Chondrocyte (in vitro differentiated cells): Measurements from ENCODE around the gene POTEB. TPM values are rescaled to one million over a fixed set of nuclear protein-coding genes. Genes with fewer than 3 reads are reported as not detected.
"Not testable (repeated sequence)": the region's sequence is repeated elsewhere in the genome, so short reads cannot be mapped to it uniquely, and the experiment has no call there.

Source experiments
- DNase-seq: peaks from one replicate; pipeline ENCODE4 v3.0.0; 2021; ENCODE audit warnings: mixed read lengths, low spot score
- H3K27ac Mint-ChIP-seq: one replicate; pipeline ENCODE4 v1.8.0; 2021; ENCODE audit warnings: mild to moderate bottlenecking, moderate library complexity, mixed read lengths; ENCODE audit not compliant: unreplicated experiment
- H3K27me3 Mint-ChIP-seq: 2 replicates; pipeline ENCODE4 v1.8.0; 2021; ENCODE audit warnings: low read depth, mixed read lengths
- H3K36me3 Mint-ChIP-seq: 2 replicates; pipeline ENCODE4 v1.8.0; 2021; ENCODE audit warnings: low read depth, mixed read lengths
- H3K4me1 Mint-ChIP-seq: 2 replicates; pipeline ENCODE4 v1.8.0; 2021; ENCODE audit warnings: low read depth, mild to moderate bottlenecking, mixed read lengths
- H3K4me3 Mint-ChIP-seq: one replicate; pipeline ENCODE4 v1.8.0; 2021; ENCODE audit warnings: mild to moderate bottlenecking, moderate library complexity, mixed read lengths; ENCODE audit not compliant: unreplicated experiment
- H3K9me3 Mint-ChIP-seq: 2 replicates; pipeline ENCODE4 v1.8.0; 2021; ENCODE audit warnings: low read depth, mixed read lengths
- long read RNA-seq: library from polyadenylated mRNA; stranded (forward); transcript quantifications from one replicate; pipeline ENCODE4 v2.0.0, GENCODE V29; 2021
- microRNA-seq: library from miRNA; unstranded; fragments of <30 nt; microRNA quantifications from one replicate; pipeline ENCODE4 v1.2.0, GENCODE V29; 2020; ENCODE audit warnings: borderline number of aligned reads
- total RNA-seq: library from RNA; stranded (reverse); gene quantifications from 3 replicates; pipeline ENCODE4 v1.2.1, GENCODE V29; 2021

Gene POTEB
- total RNA-seq: not detected in 3 replicates
- long read RNA-seq: 0 reads

DNA sequence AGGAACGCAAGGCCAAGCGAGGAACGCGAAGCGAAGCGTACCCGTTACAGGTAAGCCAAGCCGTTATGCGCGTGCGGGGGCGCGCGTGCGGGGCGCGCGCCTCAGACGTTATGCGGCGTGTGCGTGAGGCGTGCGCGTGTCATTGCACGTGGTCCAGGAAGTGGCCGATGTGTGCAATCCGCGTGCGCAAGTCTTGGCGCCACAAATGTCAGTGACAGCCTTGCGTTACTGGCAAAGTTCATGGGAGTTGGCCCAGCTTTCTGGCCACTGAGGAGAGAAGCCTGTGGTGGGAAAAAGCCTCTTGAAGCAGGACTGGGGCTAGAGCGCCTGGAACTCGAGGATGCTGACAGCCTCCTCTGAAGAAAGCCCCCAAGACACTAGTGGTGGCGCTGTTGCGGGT is at the start of gene POTEB:
TSS of gene POTEB (minus strand) at position 101 of the 400 bp plus-strand sequence. CDS start 489 bp downstream, outside the sequence.
- not testable (repeated sequence) for H3K36me3 Mint-ChIP-seq, H3K4me1 Mint-ChIP-seq, H3K9me3 Mint-ChIP-seq, H3K27me3 Mint-ChIP-seq, DNase-seq, H3K4me3 Mint-ChIP-seq, H3K27ac Mint-ChIP-seq

DNA sequence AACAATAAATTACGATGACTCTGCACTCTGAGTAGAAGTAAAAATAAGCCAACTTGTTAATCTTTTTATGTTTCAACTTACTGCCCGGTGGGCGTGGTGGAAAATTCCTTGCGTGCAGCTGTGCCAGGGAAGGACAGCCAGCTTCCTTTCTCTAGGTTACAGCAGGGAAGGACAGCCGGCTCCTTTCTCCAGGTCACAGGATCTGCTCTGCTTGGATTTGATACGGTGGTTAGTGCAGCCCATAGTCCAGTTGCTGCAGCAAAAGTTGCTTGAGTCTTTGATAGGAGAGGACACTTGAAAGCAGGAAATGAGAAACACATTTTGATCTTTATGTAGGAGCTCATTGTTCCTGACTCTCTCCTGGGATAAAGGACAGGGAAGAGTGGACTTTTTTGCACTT is 13.4 kb upstream of the POTEB start:
- H3K27ac Mint-ChIP-seq, DNase-seq, H3K4me3 Mint-ChIP-seq, H3K36me3 Mint-ChIP-seq, H3K9me3 Mint-ChIP-seq, H3K27me3 Mint-ChIP-seq, H3K4me1 Mint-ChIP-seq: not testable (repeated sequence)

DNA sequence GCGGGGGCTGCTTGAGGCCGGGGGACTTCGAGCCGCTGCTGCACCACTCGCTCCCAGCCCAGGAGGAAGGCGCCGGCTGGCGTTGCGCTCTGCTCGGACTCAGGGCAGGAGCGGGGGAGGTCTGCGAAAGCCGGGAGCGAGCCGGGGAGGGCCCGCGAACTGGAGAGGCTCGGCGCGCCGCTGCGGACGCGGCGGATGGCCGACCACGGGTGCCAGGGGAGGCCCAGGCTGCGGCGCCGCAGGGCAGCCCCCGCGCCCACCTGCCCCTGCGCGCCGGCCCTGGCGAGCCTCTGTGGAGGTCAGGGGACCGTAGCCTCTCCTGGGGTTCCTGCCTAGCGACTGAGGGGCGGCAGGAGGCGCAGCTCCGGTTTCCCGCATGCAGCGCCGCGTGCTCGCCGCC is 12.0 kb upstream of the POTEB start:
- not testable (repeated sequence) for H3K27me3 Mint-ChIP-seq, H3K9me3 Mint-ChIP-seq, H3K36me3 Mint-ChIP-seq, DNase-seq, H3K27ac Mint-ChIP-seq, H3K4me1 Mint-ChIP-seq, H3K4me3 Mint-ChIP-seq

DNA sequence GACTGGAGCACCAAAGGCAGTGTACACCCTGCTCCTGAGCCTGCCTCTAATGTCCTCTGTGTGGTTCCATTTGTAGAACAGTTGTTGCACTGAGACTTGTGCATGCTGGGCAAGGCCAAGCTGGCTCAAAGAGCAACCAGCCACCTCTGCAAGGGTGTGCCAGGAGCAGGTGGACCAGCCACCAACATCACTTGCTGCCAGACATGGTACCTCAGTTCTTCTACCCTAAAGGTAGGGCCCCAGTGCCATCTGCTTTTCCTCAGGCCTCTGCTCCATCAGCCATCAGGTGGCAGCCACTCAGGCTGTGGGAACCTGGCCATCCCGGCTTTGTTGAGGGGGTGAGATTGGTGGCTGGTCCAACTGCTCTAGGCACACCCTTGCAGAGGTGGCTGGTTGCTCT is 38.7 kb downstream of the POTEB start:
- peak; percentile 30 for DNase-seq
- H3K27ac Mint-ChIP-seq, H3K4me3 Mint-ChIP-seq, H3K9me3 Mint-ChIP-seq, H3K27me3 Mint-ChIP-seq, H3K36me3 Mint-ChIP-seq, H3K4me1 Mint-ChIP-seq: not testable (repeated sequence)

Small RNAs within 50 kb of the gene (microRNA-seq; reads per million reads assigned to microRNA genes)
- not detected for gene MIR3118-4

Other genes with a start within 250 kb of the POTEB start
- gene OR4M2, start 202.8 kb upstream of the POTEB start, total RNA-seq: not detected in 3 replicates